ENCODE results near the gene ZBED2. TPM values are rescaled to one million over a fixed set of nuclear protein-coding genes. Genes with fewer than 3 reads are reported as not detected.

The ZBED2 gene
- total RNA-seq, 2 donors from 2014 or later: 0.52 TPM; not detected in 1

- H3K4me3 ChIP-seq: no peak overlapping the region
- no peak overlapping the region for H3K27ac ChIP-seq
- H3K4me1 ChIP-seq: no peaks in the 10 kb centered on the region
- H3K36me3 ChIP-seq: no peaks in the 10 kb centered on the region
- TF ChIP-seq CTCF (IDR thresholded peaks at IDR 0.05): no peak
- H3K9ac ChIP-seq (ENCODE audit: low read depth in 2 of 2, low read length in 2 of 2): no peak overlapping the region
- intact Hi-C loops (cut with DNase I): no loop called here
- no peaks in the 10 kb centered on the region for H3K9me3 ChIP-seq
- no peaks in the 10 kb centered on the region for H3K27me3 ChIP-seq
- DNase-seq: no peak
Measured at GRCh38 chr3:111591555-111591954, 3.6 kb downstream of the ZBED2 start.

DNA sequence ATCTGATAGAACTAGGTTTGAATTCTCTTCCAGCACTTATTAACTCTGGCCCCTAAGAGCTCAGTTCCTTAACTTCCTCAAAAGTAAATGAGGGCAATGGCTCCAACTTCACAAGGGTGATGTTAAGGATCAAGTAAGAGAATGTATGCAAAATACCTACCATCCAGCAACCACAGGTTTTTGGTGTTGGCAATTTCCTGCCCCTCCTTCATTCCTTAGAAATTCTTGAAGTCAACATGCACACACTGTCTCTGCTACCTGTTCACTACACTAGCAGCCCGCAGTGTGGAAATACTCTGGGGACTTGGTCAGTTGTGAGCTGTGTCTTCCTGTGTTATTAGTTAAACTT, 5.0 kb downstream of the ZBED2 start:
- H3K27ac ChIP-seq: no peak overlapping the region
- no peak overlapping the region for H3K9ac ChIP-seq (ENCODE audit: low read depth in 2 of 2, low read length in 2 of 2)
- intact Hi-C loops (cut with DNase I): no loop called here
- H3K4me3 ChIP-seq: no peak overlapping the region
- H3K4me1 ChIP-seq: no peaks in the 10 kb centered on the region
- H3K9me3 ChIP-seq: no peaks in the 10 kb centered on the region
- DNase-seq: no peak
- H3K27me3 ChIP-seq: no peaks in the 10 kb centered on the region
- no peak for TF ChIP-seq CTCF (IDR thresholded peaks at IDR 0.05)
- no peaks in the 10 kb centered on the region for H3K36me3 ChIP-seq

DNA sequence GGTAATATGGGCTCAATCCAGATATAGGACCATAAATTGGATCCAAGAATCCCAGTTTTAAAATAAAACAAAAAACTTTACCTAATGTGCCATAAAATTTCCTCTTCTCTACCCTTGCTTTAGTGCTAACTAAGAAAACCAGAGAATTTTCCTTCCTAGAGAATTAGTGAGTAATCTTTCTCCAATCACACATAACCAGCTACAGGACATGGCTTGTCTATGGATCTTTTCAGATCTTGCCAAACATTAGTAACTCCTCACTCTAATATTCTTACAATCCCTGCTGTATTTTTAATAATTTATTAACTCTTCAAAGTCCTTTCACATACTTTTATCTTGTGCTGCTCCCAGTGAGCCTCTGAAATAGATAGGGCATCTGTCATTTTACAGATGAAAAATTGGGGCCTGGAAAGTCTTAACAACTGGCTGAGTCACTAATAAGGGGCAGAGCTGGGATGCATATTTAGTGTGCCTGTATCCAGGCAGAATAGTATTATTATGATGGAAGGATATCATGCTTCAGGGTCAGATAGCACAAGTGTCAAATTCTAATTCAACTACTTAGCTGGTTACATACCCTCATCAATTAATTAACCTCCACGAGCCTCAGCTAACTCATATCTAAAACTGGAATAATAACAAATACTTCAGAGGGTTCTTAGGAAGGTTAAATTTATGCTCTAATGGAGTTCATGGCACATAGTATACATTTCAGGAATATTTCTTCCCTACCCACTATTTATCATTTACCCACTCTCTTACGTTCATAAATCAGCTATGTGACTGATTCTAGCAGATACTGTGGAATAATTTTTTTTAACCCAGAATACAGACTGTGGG, 5.6 kb downstream of the ZBED2 start:
- H3K4me3 ChIP-seq: no peak overlapping the region
- H3K36me3 ChIP-seq: no peaks in the 10 kb centered on the region
- intact Hi-C loops (cut with DNase I): no loop called here
- H3K27ac ChIP-seq: no peak overlapping the region
- no peak overlapping the region for H3K9ac ChIP-seq (ENCODE audit: low read depth in 2 of 2, low read length in 2 of 2)
- no peaks in the 10 kb centered on the region for H3K27me3 ChIP-seq
- DNase-seq: no peak
- no peaks in the 10 kb centered on the region for H3K4me1 ChIP-seq
- no peak for TF ChIP-seq CTCF (IDR thresholded peaks at IDR 0.05)
- H3K9me3 ChIP-seq: no peaks in the 10 kb centered on the region

GRCh38 chr3:111588527-111588926, 6.6 kb downstream of the ZBED2 start:
- Histone ChIP-seq H3K27ac (no peak overlapping the region), H3K9me3 (no peaks in the 10 kb centered on the region), H3K27me3 (no peaks in the 10 kb centered on the region), H3K4me1 (no peaks in the 10 kb centered on the region), H3K9ac (ENCODE audit: low read depth in 2 of 2, low read length in 2 of 2) (no peak overlapping the region), H3K36me3 (no peaks in the 10 kb centered on the region), H3K4me3 (no peak overlapping the region)
- intact Hi-C loops (cut with DNase I): no loop called here
- no peak for DNase-seq
- TF ChIP-seq CTCF (IDR thresholded peaks at IDR 0.05): no peak

DNA sequence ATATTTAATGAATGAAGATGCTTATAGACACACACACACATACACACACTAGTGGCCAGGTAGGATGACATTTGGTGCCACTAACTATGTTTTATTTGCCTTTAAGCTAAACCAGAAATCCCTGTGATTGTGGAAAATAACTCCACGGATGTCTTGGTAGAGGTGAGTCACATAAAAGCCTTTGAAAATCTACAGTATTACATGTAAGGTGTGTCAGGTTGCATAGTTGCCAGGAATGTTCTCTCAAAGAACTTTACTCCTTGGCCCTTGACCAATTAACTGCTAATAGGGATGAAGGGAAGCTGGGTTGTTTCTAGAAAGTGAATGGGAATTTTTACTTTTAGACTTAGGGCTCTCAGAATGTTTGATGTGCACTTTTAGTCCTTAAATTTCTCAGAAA, 9.9 kb downstream of the ZBED2 start:
- intact Hi-C loops (cut with DNase I): no loop called here
- TF ChIP-seq CTCF (IDR thresholded peaks at IDR 0.05): no peak
- Histone ChIP-seq H3K9ac (ENCODE audit: low read depth in 2 of 2, low read length in 2 of 2) (no peak overlapping the region), H3K4me3 (no peak overlapping the region), H3K9me3 (no peaks in the 10 kb centered on the region), H3K36me3 (no peaks in the 10 kb centered on the region), H3K27me3 (no peaks in the 10 kb centered on the region), H3K27ac (no peak overlapping the region), H3K4me1 (no peaks in the 10 kb centered on the region)
- no peak for DNase-seq
